AG04450 (cell line): Measurements from ENCODE around the gene ARHGAP24. TPM values are rescaled to one million over a fixed set of nuclear protein-coding genes. Genes with fewer than 3 reads are reported as not detected.

ENCODE experiments used
- CTCF ChIA-PET: fragments of 300-600, 350-600 bp; formaldehyde crosslinking; extraction: SDS; loops from one replicate; lab custom pipeline; 2022; ENCODE audit warnings: antibody characterized with exemption, inconsistent platforms; lab: Charles Lee
- POLR2A ChIA-PET: fragments of 350-600 bp; formaldehyde crosslinking; extraction: SDS; loops from one replicate; lab custom pipeline; 2021; ENCODE audit warnings: antibody characterized with exemption, inconsistent platforms; lab: Yijun Ruan, JAX
- DNase-seq: peaks from one replicate; pipeline ENCODE4 v3.0.0-alpha.2; 2011; ENCODE audit warnings: low read depth, low spot score
- H3K27ac ChIP-seq: one replicate; pipeline ENCODE4 v1.5.1; 2012; ENCODE audit warnings: low read depth, low read length, control low read depth
- H3K27me3 ChIP-seq: one replicate; pipeline ENCODE4 v1.6.0; 2012; ENCODE audit warnings: low read length; ENCODE audit not compliant: control insufficient read depth, insufficient read depth
- H3K4me3 ChIP-seq: 2 replicates; pipeline ENCODE4 v1.5.1; 2011; ENCODE audit warnings: mild to moderate bottlenecking, low read depth, low read length, control low read depth
- H3K9me3 ChIP-seq: 2 replicates; pipeline ENCODE4 v1.5.1; 2012; ENCODE audit warnings: low read length; ENCODE audit not compliant: control insufficient read depth, insufficient read depth
- CTCF ChIP-seq: IDR thresholded peaks from 2 replicates; pipeline ENCODE4 v1.5.1; 2011; ENCODE audit warnings: low read depth, low read length, control low read depth, inconsistent platforms
- polyA plus RNA-seq: library from polyadenylated mRNA; depleted of rRNA; stranded (reverse); fragments of >200 nt; gene quantifications from 2 replicates; pipeline ENCODE4 v1.2.3, GENCODE V29; 2011

ARHGAP24 gene
- polyA plus RNA-seq, 1 experiment, result 16.8 TPM

GRCh38 chr4:85676050-85676425 lies 201.1 kb downstream of the ARHGAP24 start:
- CTCF ChIA-PET, result no interaction called here
- no peak for TF ChIP-seq CTCF
- H3K4me3 ChIP-seq, result no peak overlapping the region
- H3K27ac ChIP-seq, result no peak overlapping the region
- H3K9me3 ChIP-seq, result no peaks in the 10 kb centered on the region
- no peaks in the 10 kb centered on the region for H3K27me3 ChIP-seq
- POLR2A ChIA-PET, result no interaction called here
- DNase-seq, result no peak

- no peak for DNase-seq
- ChIA-PET CTCF (no interaction called here), POLR2A (no interaction called here)
- TF ChIP-seq CTCF, result no peak
- no peaks in the 10 kb centered on the region for H3K9me3 ChIP-seq
- H3K27ac ChIP-seq, result no peak overlapping the region
- no peak overlapping the region for H3K4me3 ChIP-seq
- H3K27me3 ChIP-seq, result no peaks in the 10 kb centered on the region
Observed at GRCh38 chr4:85676850-85677590, 202.1 kb downstream of the ARHGAP24 start.

- Histone ChIP-seq H3K27ac (no peak overlapping the region), H3K27me3 (no peaks in the 10 kb centered on the region), H3K4me3 (no peak overlapping the region), H3K9me3 (no peaks in the 10 kb centered on the region)
- TF ChIP-seq CTCF, result no peak
- CTCF ChIA-PET, result no interaction called here
- DNase-seq, result peak; percentile 34
- POLR2A ChIA-PET, result no interaction called here
Observed at GRCh38 chr4:85681221-85681657, 206.3 kb downstream of the ARHGAP24 start.

GRCh38 chr4:85681921-85682320 lies 207.0 kb downstream of the ARHGAP24 start:
- ChIA-PET CTCF (no interaction called here), POLR2A (no interaction called here)
- H3K4me3 ChIP-seq, result no peak overlapping the region
- no peaks in the 10 kb centered on the region for H3K27me3 ChIP-seq
- no peak for TF ChIP-seq CTCF
- no peak for DNase-seq
- H3K27ac ChIP-seq, result no peak overlapping the region
- no peaks in the 10 kb centered on the region for H3K9me3 ChIP-seq

- Histone ChIP-seq H3K27me3 (no peaks in the 10 kb centered on the region), H3K9me3 (no peaks in the 10 kb centered on the region), H3K27ac (no peak overlapping the region), H3K4me3 (no peak overlapping the region)
- CTCF ChIA-PET, result no interaction called here
- no peak for TF ChIP-seq CTCF
- POLR2A ChIA-PET, result no interaction called here
- no peak for DNase-seq
Observed at GRCh38 chr4:85682391-85682790, 207.4 kb downstream of the ARHGAP24 start.
